H1 (cell line): ENCODE results near the gene ARHGDIB.

Experiments
- CTCF ChIP-seq, 3 experiments: IDR thresholded peaks; 1 replicate in 2 of 3; 2 replicates in 1 of 3; pipeline versions ENCODE4 v1.5.1 to v1.6.1; 2011; ENCODE audit warnings: low read length in 3 of 3, mild to moderate bottlenecking in 3 of 3, inconsistent platforms in 2 of 3, low read depth in 1 of 3, moderate library complexity in 1 of 3; ENCODE audit not compliant: insufficient read depth in 1 of 3; ENCODE audit errors: control extremely low read depth in 1 of 3
- EP300 ChIP-seq, 2 experiments: IDR thresholded peaks; 1 replicate in 1 of 2; 2 replicates in 1 of 2; pipeline ENCODE4 v1.6.1; 2011 to 2012; ENCODE audit warnings: low read depth in 2 of 2, low read length in 2 of 2, mild to moderate bottlenecking in 2 of 2, borderline replicate concordance in 1 of 2, inconsistent platforms in 1 of 2, moderate library complexity in 1 of 2
- HDAC2 ChIP-seq, 2 experiments: fragments of 300-600 bp in 1 of 2; sonication (generic) in 1 of 2; IDR thresholded peaks; 2 replicates each; pipeline ENCODE4 v1.6.1; 2011 to 2012; ENCODE audit warnings: low read depth in 2 of 2, low read length in 2 of 2, mild to moderate bottlenecking in 2 of 2, moderate library complexity in 2 of 2, borderline replicate concordance in 1 of 2, inconsistent platforms in 1 of 2

GRCh38 chr12:14910090-14910915 lies 51.1 kb downstream of the ARHGDIB start:
- TF ChIP-seq CTCF (IDR thresholded peaks at IDR 0.05; ENCODE audit: control extremely low read depth in 1 of 3, insufficient read depth in 1 of 3, low read depth in 1 of 3, low read length in 3 of 3) (no peak), EP300 (IDR thresholded peaks at IDR 0.05; ENCODE audit: borderline replicate concordance in 1 of 2, low read depth in 2 of 2, low read length in 2 of 2) (no peak), HDAC2 (IDR thresholded peaks at IDR 0.05; ENCODE audit: borderline replicate concordance in 1 of 2, low read depth in 2 of 2, low read length in 2 of 2) (no peak)
